Stimulated activated CD8-positive, alpha-beta memory T cell treated with anti-CD3 and anti-CD28 coated beads, Interleukin-12 subunit alpha, Interleukin-12 subunit beta, amount 100 ng/mL, for 4 hours (primary cell): ENCODE results near the gene GPATCH2L.

ENCODE experiments used
- DNase-seq: peaks from one replicate; pipeline ENCODE4 v3.0.0-alpha.2; 2020; ENCODE audit warnings: low read depth

Gene GPATCH2L

GRCh38 chr14:76257842-76258397, 106.2 kb downstream of the GPATCH2L start:
- DNase-seq: no peak

GRCh38 chr14:76259029-76259735, 107.5 kb downstream of the GPATCH2L start:
- no peak for DNase-seq

GRCh38 chr14:76260749-76261148, 109.0 kb downstream of the GPATCH2L start:
- DNase-seq: no peak

- DNase-seq: no peak
Measured at GRCh38 chr14:76261371-76261811, 109.7 kb downstream of the GPATCH2L start.

GRCh38 chr14:76262641-76263040, 110.9 kb downstream of the GPATCH2L start:
- DNase-seq: no peak
